Activated T-helper 17 cell treated with anti-CD3 and anti-CD28 coated beads, Interleukin-2, amount 50 U/mL, for 72 hours (primary cell): ENCODE measurements around the gene VPS4B. TPM values are rescaled to one million over a fixed set of nuclear protein-coding genes. Genes with fewer than 3 reads are reported as not detected.
"Not testable (repeated sequence)": the region's sequence is repeated elsewhere in the genome, so short reads cannot be mapped to it uniquely, and the experiment has no call there.

Experiments used
- ATAC-seq: fragments of 150-1000 bp; cut with Tn5 transposase; replicated peaks from 2 replicates; pipeline ENCODE4 v1.10.0; 2021; ENCODE audit warnings: mild to moderate bottlenecking, moderate library complexity
- H3K27ac Mint-ChIP-seq: one replicate; pipeline ENCODE4 v1.8.0; 2022; ENCODE audit warnings: mixed read lengths
- H3K27me3 Mint-ChIP-seq: one replicate; pipeline ENCODE4 v1.8.0; 2022; ENCODE audit warnings: mixed read lengths
- H3K36me3 Mint-ChIP-seq: one replicate; pipeline ENCODE4 v1.8.0; 2022; ENCODE audit warnings: low read depth, mild to moderate bottlenecking, mixed read lengths
- H3K4me1 Mint-ChIP-seq: one replicate; pipeline ENCODE4 v1.8.0; 2022; ENCODE audit warnings: mixed read lengths
- H3K4me3 Mint-ChIP-seq: one replicate; pipeline ENCODE4 v1.8.0; 2022; ENCODE audit warnings: mild to moderate bottlenecking, mixed read lengths
- H3K9me3 Mint-ChIP-seq: one replicate; pipeline ENCODE4 v1.8.0; 2022; ENCODE audit warnings: mixed read lengths
- total RNA-seq, 2 donors: library from RNA; stranded (reverse); gene quantifications; one replicate each; pipeline ENCODE4 v1.2.3, GENCODE V29; 2022

VPS4B gene
- total RNA-seq, 2 donors from 2014 or later = 63.8 to 72.3 TPM

DNA sequence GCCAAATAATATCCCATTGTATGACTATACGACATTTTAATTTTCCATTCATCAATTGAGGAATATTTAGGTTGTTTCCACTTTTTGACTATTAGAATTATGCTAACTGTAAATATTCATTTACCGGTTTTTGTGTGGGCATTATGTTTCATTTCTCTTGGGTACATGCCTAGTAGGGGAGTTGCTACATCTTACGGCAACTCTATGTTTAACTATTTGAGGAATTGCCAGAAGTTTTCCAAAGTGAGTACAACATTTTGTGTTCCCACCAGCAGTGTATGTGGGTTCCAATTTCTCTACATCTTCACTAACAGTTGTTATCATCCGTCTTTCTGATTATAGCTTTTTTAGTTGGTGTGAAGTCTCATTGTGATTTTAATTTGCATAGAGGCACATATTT, 53.7 kb downstream of the VPS4B start:
- Mint-ChIP-seq H3K27me3 (no peaks in the 10 kb centered on the region), H3K4me1 (peaks cover 16% of the 10 kb centered on the region), H3K27ac (peak overlapping the region; percentile 81), H3K9me3 (peaks cover 4% of the 10 kb centered on the region), H3K4me3 (peak overlapping the region; percentile 97), H3K36me3 (peaks cover 28% of the 10 kb centered on the region)
- ATAC-seq = no peak

DNA sequence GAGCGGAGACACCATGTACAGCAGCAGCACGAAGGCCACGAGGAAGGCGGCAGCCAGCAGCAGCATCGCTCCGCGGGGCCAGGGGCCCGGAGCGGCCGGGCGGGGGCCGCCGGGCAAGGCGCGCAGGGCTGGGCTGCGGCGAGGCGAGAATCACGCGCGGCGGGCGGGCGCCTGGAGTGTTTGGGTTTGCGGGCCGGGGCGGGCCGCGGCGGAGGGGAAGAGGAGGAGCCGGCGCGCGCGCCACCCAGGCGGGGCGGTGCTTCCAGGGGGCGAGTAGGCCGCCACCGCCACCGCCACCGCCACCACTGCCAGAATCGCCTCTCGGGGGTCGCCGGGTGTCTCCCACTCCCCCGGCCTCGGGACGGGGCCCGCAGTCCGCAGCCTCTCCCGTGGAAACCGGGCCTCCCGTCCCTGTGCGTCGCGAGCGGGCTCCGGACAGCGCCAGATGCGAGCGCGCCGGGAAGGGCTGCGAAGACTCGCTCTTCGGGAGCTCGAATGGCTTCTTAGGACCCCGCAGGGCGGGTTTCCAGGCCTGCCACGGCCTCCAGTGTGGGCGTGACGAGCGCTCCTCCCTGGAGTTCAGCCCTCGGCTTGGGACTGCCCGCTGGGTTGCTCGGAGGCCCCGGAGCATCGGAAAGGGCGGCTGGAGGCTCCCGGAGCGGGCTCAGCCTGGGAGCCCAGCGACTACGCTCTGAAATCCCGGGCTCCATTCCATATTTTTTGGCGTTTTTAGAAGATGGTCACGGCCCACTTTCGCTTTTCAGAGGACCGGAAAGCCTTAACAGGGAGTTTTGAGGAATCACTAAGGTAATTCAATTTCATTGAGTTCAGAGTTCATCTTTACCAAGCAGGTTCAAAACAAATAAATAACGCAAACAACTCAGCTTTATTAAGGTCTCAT, 55.0 kb downstream of the VPS4B start, which contains the start of gene KDSR:
Gene KDSR (minus strand): TSS at position 154 of the 901 bp plus-strand sequence. CDS start 88 bp downstream, at position 66.
- H3K9me3 Mint-ChIP-seq = peaks cover 4% of the 10 kb centered on the region
- H3K4me3 Mint-ChIP-seq = peak within 1 kb of the TSS; percentile 97
- H3K4me1 Mint-ChIP-seq = peaks cover 19% of the 10 kb centered on the region
- H3K27me3 Mint-ChIP-seq = no peaks in the 10 kb centered on the region
- peak; percentile 84 for ATAC-seq
- H3K27ac Mint-ChIP-seq = peak within 1 kb of the TSS; percentile 83
- H3K36me3 Mint-ChIP-seq = peaks cover 40% of the 10 kb centered on the region

DNA sequence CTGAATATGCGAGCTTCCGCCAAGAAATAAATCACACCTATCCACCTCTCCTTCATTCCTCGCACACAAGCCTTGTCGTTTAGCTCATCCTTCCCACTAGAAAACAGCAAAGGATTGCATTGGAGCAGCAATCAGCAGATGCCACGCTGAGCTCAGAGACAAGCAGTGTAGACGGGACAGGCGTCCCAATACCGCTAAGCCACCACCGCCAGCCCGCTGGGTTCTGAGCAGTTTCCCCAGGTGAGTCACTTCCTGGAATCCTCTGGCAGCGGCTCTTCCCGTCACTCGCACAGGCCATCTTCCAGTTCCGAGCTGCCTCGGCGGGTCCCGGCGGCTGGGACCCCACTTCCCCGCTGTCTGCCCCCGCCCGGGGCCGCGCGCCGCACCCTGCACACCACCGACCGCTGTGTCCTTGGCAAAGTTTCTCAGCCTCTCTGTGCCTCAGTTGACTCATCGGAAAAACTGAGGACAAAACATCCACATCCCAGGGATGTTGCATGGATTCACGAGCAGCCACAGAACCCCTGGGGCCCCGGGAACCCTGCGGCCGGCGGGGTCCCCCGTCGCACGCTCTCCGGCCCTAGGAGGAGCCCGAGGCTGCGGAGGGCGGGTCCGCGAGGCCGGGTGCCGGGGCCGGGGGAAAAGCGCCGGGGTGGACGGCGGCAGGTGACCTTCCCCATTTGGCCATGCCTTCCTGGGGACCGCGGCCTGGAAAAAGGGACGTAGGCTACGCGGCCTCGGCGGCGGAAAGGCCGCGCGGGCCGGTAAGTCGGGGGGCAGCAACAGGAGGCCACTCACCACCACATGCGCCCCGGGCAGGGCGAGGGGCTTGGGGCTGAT, 55.8 kb downstream of the VPS4B start:
- Mint-ChIP-seq H3K36me3 (peaks cover 48% of the 10 kb centered on the region), H3K27ac (peak overlapping the region; percentile 83), H3K4me3 (peak overlapping the region; percentile 97), H3K27me3 (no peaks in the 10 kb centered on the region), H3K4me1 (peaks cover 23% of the 10 kb centered on the region), H3K9me3 (peaks cover 4% of the 10 kb centered on the region)
- ATAC-seq = peak; percentile 78

DNA sequence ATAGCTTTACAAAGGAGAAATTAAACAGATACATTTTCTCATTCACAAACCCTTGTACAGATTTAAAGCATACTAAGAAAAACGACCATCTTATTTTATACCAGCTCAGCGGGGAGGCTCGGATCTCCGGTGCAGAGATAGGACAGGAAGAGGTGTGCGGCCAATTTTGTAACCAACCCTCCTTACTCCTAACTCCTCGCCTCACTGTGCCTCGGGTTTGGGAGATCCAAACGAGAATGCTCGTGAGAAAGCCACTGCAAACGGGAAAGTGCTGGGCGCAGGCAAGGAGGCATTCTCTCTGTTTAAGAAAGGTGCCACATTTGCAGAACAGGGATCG, 56.4 kb downstream of the VPS4B start:
- H3K27ac Mint-ChIP-seq = peak overlapping the region; percentile 83
- H3K27me3 Mint-ChIP-seq = no peaks in the 10 kb centered on the region
- ATAC-seq = peak; percentile 13

DNA sequence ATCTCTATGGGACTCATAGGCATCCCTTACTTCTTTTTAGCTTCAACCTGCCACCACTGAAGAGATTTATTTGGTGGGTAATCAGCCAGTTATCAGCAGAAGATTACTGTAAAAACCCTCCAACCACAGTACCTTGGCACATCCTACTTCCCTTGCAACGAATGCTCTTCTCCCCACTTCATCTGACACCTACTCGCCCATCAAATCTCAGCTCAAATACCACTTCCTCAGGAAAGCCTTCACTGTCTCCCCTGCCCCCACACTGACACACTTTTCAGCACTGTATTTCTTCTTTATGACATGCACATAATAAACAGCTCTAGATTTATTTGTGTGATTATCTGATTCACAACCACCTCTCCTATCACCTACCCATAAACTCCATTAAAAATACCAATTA, 58.3 kb downstream of the VPS4B start:
- peaks cover 72% of the 10 kb centered on the region for H3K36me3 Mint-ChIP-seq
- peaks cover 2% of the 10 kb centered on the region for H3K9me3 Mint-ChIP-seq
- peaks cover 22% of the 10 kb centered on the region for H3K4me1 Mint-ChIP-seq
- H3K4me3 Mint-ChIP-seq = peak overlapping the region; percentile 97
- ATAC-seq = no peak
- peak overlapping the region; percentile 3 for H3K27ac Mint-ChIP-seq
- no peaks in the 10 kb centered on the region for H3K27me3 Mint-ChIP-seq

More for the DNA sequence above, 56.4 kb downstream of the VPS4B start:
- Mint-ChIP-seq H3K9me3 (peaks cover 4% of the 10 kb centered on the region), H3K36me3 (peaks cover 53% of the 10 kb centered on the region), H3K4me3 (peak overlapping the region; percentile 97), H3K4me1 (peaks cover 23% of the 10 kb centered on the region)

DNA sequence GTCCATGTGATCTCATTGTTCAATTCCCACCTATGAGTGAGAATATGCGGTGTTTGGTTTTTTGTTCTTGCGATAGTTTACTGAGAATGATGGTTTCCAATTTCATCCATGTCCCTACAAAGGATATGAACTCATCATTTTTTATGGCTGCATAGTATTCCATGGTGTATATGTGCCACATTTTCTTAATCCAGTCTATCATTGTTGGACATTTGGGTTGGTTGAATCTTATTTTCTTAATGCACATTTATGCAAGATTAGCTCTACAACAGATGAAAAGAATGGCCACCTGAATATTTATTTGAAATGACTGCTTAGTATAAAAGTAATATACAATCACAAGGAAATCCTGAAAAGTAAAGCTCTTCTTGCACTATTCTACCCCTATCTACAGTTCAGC, 58.9 kb downstream of the VPS4B start:
- H3K9me3 Mint-ChIP-seq, H3K27ac Mint-ChIP-seq, H3K27me3 Mint-ChIP-seq, ATAC-seq: not testable (repeated sequence)
- peak overlapping the region; percentile 97 for H3K4me3 Mint-ChIP-seq
- H3K36me3 Mint-ChIP-seq = peaks cover 78% of the 10 kb centered on the region
- peaks cover 17% of the 10 kb centered on the region for H3K4me1 Mint-ChIP-seq

DNA sequence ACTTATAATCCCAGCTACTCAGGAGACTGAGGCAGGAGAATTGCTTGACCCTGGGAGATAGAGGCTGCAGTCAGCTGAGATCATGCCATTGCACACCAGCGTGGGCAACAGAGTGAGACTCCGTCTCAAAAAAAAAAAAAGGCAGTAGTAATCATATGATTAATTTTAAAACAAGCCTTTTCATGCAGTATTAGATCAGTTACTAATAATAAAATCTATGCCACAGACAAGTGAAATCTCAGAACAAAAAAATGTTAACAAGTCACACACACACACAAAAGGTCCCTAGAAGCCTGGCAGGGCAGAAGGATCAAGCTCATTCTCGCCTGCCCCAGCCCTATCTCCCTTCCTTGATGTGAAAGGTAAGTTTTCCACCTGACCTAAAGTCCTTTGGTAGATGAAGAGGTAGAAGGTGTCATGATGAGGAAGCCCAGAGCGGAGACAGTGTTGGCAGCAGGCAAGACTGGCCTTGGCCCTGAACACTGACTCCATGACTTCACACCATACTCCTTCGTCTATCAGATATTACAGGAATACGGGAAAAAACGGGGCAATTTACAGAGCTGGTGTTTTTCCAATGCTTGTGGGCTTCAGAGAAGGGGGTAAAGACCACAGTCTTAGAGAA, 65.9 kb downstream of the VPS4B start:
- peaks cover 98% of the 10 kb centered on the region for H3K36me3 Mint-ChIP-seq

DNA sequence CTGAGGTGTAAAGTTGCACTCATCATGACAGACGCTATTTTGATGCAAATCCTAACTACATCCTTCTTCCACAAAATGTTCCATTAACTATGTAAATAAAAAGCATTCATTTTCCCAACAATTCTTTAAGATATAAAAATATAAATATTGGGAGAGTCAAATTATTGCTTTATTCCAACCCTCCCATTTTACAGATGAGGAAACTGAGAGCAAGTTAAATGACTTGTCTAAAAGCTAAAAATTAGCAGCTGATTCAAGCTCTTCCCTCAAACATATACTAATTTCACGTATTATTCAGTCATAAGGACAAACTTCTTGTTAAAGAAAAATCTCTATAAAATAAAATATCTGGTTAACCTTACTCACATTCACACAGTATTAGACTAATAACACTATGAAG, 72.0 kb downstream of the VPS4B start:
- Mint-ChIP-seq H3K9me3 (no peaks in the 10 kb centered on the region), H3K27me3 (no peaks in the 10 kb centered on the region), H3K36me3 (peaks cover 99% of the 10 kb centered on the region), H3K27ac (no peak overlapping the region), H3K4me1 (peaks cover 11% of the 10 kb centered on the region), H3K4me3 (no peak overlapping the region)
- no peak for ATAC-seq

More for the DNA sequence above, 65.9 kb downstream of the VPS4B start:
- Mint-ChIP-seq H3K27ac (no peak overlapping the region), H3K4me3 (no peak overlapping the region), H3K27me3 (no peaks in the 10 kb centered on the region), H3K9me3 (no peaks in the 10 kb centered on the region), H3K4me1 (no peaks in the 10 kb centered on the region)
- no peak for ATAC-seq

DNA sequence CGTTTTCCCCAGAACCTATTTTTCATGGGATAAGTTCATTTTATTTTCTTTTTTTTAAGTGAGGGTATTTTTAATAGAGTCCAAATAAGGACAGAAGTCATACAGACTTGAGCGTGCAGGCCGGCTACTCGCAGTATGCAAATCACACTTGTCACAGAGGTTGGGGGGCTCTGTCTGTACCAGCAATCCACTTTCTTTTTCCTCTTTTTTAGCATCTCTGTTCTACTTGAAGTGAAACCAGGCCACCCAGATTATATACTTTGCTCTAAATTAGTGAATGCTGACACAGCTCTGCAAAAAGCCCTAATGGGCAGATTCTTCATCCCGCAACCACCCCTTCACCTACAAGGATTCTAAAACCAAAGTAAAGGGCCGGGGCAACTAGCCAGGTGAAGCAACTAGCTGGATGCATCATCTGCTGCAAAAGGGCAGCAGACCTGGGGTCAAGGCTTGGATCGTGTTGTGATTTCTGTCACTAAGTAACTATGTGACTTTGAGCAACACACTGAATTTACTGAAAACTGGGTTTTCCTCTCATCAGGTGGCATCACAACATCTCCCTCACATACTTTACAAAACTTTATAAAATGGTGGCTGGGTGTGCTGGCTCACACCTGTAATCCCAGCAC, 73.7 kb downstream of the VPS4B start:
- H3K9me3 Mint-ChIP-seq = no peaks in the 10 kb centered on the region
- H3K36me3 Mint-ChIP-seq = peaks cover 99% of the 10 kb centered on the region
- peak overlapping the region; percentile 39 for H3K27ac Mint-ChIP-seq
- H3K27me3 Mint-ChIP-seq = no peaks in the 10 kb centered on the region
- peaks cover 11% of the 10 kb centered on the region for H3K4me1 Mint-ChIP-seq
- H3K4me3 Mint-ChIP-seq = no peak overlapping the region
- ATAC-seq = no peak

DNA sequence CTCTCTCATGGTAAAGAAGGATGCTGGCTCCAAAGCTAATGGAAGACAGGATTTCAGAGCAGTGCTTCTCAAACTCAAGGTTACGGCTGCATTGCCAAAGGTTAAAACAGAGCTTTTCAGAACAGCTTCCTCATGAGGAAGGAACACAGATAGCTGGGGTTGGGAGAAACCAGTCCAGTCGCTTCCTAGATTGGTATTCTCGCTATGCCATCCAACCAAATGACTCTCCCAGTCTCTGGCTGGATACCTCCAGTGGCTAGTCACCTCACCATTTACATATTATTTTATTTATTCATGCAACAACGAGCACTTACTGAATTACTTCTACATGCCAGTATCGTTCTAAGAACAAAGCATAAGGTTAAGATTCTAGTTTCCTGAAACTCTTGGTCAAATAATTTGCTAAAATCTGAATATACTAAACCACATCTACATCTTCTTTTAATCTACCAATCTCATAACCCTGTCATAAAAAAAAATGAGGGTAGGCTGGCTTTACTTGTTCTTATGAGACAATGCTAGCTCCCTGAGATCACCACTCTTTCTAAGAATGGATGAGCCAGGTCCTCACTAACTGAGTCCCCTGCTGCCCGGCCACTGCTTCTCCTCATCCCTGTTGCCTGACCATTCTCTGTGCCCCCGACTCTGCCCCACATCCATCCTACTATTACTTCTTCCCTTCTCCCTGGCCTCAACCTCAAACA, 75.6 kb downstream of the VPS4B start:
- Mint-ChIP-seq H3K9me3 (no peaks in the 10 kb centered on the region), H3K4me1 (peaks cover 11% of the 10 kb centered on the region), H3K4me3 (no peak overlapping the region), H3K27me3 (no peaks in the 10 kb centered on the region), H3K36me3 (peaks cover 100% of the 10 kb centered on the region), H3K27ac (peak overlapping the region; percentile 63)
- no peak for ATAC-seq

DNA sequence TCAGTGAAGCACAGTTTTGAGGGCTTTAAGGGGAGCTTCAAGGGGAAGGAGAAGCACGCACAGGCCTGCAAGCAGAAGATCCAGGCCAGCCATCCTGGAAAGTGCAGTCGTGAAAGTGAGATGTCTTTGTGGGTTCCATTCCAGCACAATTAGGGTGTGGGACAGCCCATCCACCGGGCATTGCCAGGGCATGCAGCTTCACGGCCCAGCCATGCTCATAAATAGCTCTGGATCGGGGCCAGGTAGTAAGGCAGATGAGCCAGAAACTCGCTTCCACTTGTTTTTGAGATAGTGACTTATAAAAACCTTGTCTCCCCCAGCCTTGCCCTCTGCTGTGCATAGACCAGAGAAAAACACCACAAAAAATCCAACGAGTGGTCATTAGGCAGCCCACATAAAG, 76.2 kb downstream of the VPS4B start:
- Mint-ChIP-seq H3K36me3 (peaks cover 100% of the 10 kb centered on the region), H3K27me3 (no peaks in the 10 kb centered on the region), H3K27ac (peak overlapping the region; percentile 11), H3K4me3 (no peak overlapping the region), H3K9me3 (no peaks in the 10 kb centered on the region), H3K4me1 (peaks cover 14% of the 10 kb centered on the region)
- no peak for ATAC-seq

DNA sequence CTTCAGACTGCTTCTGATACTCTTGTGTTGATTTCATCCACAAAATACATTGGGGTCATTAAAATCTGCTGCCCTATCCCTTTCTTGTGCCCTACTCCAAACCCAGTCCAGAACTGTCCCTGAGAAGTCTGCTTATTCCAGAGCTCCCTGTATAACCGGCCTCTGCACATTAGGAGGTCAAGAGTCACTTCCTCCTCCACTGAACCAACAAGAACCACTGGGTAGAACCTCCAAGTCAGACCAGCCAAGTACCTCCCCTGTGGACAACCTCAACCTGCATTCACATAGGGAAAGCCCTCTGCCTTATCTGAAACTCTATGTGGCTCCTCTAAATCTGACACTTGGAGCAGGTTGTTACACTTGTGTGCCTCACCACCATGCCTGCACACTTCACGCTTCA, 77.4 kb downstream of the VPS4B start:
- Mint-ChIP-seq H3K4me3 (no peak overlapping the region), H3K4me1 (peaks cover 16% of the 10 kb centered on the region), H3K9me3 (no peaks in the 10 kb centered on the region), H3K27me3 (no peaks in the 10 kb centered on the region), H3K36me3 (peaks cover 100% of the 10 kb centered on the region), H3K27ac (peak overlapping the region; percentile 11)
- no peak for ATAC-seq

DNA sequence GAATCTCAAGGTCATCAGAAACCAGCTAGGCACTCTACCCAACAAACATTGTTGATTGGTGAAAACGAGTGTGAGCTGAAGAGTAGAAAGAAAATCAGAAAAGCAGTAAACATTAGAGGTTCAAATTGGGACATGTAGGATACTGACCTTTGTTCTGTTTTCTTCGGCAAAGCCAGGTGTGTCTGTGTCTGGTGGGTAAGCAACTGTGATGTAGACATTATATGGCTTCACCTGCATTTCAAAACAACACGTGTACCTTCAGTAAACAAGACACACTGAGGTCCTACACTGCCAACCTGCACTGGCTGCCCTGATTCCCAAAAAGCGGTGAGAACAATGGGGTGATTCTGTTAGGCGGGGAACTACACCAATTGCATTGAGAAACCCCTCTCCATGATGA, 78.0 kb downstream of the VPS4B start:
- H3K27ac Mint-ChIP-seq = peak overlapping the region; percentile 63
- H3K9me3 Mint-ChIP-seq = no peaks in the 10 kb centered on the region
- no peak for ATAC-seq
- peaks cover 100% of the 10 kb centered on the region for H3K36me3 Mint-ChIP-seq
- no peaks in the 10 kb centered on the region for H3K27me3 Mint-ChIP-seq
- H3K4me1 Mint-ChIP-seq = peaks cover 12% of the 10 kb centered on the region
- H3K4me3 Mint-ChIP-seq = no peak overlapping the region
